ENCODE data around the gene SLC1A2. TPM values are rescaled to one million over a fixed set of nuclear protein-coding genes. Genes with fewer than 3 reads are reported as not detected.
A peak's percentile ranks its signal among the peaks of the same experiment; 100 is the strongest.

The SLC1A2 gene
- polyA plus RNA-seq, 4 donors, result 0.15 to 0.18 TPM; not detected in 2

DNA sequence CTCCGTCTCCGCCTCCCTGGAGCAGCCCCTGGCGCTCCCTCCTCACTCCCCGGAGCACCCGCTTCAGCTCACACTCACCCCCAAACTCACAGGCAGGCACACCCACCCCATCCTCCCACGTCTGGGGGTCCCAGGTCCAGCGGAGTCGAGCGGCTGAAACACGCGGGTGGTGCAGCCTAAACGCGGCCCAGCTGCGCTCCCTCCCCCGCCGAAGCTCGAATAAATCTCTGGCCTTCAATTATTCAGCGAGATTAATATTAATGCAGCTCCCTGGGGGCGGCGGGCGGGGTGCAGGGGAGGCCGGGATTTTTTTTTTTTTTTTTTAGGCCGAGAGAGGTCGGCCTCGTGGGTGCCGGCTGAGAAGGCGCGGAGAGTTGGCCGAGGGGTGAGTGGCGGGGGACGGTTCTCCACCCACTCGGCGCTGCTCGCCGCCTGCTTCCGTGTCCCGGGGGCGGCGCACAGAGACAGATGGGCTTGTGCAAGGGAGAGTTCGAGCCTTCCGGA, 524 bp upstream of the SLC1A2 start:
- no peak overlapping the region for H3K27ac ChIP-seq (ENCODE audit: low read depth in 1 of 3, low read length in 2 of 3)
- H3K9me3 ChIP-seq (ENCODE audit: control insufficient read depth in 2 of 2, insufficient read depth in 1 of 2, low read depth in 1 of 2, low read length in 1 of 2), result no peaks in the 10 kb centered on the region
- peaks cover 3 to 9% (median 4%) of the 10 kb centered on the region in 3 donors for H3K4me1 ChIP-seq (ENCODE audit: control insufficient read depth in 3 of 3, insufficient read depth in 2 of 3, low read depth in 1 of 3, low read length in 2 of 3)
- peak overlapping the region in 2 of 3 donors; percentile 35 to 38 for H3K4me3 ChIP-seq (ENCODE audit: low read depth in 1 of 3, low read length in 3 of 3)
- H3K36me3 ChIP-seq (ENCODE audit: control insufficient read depth in 3 of 3, insufficient read depth in 2 of 3, low read depth in 1 of 3, low read length in 3 of 3), result no peaks in the 10 kb centered on the region
- WGBS, 3 donors, result 0 to 2% (median 1%) methylated on average over 37 to 41 of the region's 41 CpGs
- FAIRE-seq (no peak), DNase-seq (peak in 1 of 2 donors; percentile 7)
- H3K27me3 ChIP-seq (ENCODE audit: control insufficient read depth in 3 of 3, insufficient read depth in 3 of 3, low read length in 3 of 3), result peaks cover 16 to 76% (median 24%) of the 10 kb centered on the region in 3 donors

DNA sequence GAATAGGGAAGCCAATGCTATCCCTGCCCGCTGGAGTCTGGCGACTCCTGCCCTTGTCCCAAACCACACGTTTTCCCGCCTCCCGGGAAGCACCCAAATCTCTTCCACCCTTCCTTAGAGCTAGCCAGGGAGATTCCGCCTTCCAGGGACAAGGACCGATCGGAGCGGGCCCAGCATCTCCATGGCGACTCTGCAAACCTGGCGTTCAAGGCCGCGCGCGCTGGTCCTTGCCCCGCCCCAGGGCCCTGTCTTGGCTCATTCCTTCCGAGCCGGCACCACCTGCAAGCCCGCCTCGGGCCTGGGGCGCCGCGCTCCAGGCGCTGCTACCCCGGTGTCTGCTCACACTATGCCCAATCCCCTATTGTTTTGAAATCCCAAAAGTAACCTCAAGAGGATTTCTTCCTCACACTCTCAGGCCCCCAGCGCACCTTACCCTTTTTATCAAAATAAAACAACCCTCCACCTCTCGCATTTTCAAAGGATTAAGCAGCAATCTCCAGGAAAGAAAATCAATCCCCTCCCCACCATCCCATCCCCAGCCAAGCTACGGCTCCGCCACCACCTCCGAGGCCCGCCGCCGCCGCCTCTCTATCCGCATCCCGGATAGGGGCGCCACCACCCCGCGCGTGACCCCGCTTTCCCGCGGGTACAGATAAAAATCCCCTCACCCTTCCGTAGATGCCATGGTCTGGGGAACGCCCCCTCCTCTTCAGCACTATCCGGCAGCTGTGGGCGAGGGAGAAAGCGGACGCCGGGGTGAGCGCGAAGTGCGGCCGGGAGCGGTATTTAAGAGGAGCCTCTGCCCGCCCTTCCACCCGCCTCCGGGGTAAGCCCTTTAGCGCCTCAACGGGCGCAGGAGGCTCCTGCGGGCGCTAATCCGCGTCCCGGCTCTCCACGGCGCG, 825 bp downstream of the SLC1A2 start:
- Histone ChIP-seq H3K27ac (ENCODE audit: low read depth in 1 of 3, low read length in 2 of 3) (no peak overlapping the region), H3K4me1 (ENCODE audit: control insufficient read depth in 3 of 3, insufficient read depth in 2 of 3, low read depth in 1 of 3, low read length in 2 of 3) (peaks cover 3 to 9% (median 4%) of the 10 kb centered on the region in 3 donors), H3K9me3 (ENCODE audit: control insufficient read depth in 2 of 2, insufficient read depth in 1 of 2, low read depth in 1 of 2, low read length in 1 of 2) (no peaks in the 10 kb centered on the region), H3K36me3 (ENCODE audit: control insufficient read depth in 3 of 3, insufficient read depth in 2 of 3, low read depth in 1 of 3, low read length in 3 of 3) (no peaks in the 10 kb centered on the region), H3K27me3 (ENCODE audit: control insufficient read depth in 3 of 3, insufficient read depth in 3 of 3, low read length in 3 of 3) (peaks cover 16 to 84% (median 25%) of the 10 kb centered on the region in 3 donors), H3K4me3 (ENCODE audit: low read depth in 1 of 3, low read length in 3 of 3) (peak overlapping the region in 2 of 3 donors; percentile 22 to 38)
- FAIRE-seq (no peak), DNase-seq (peak in 1 of 2 donors; percentile 7)
- WGBS, 3 donors, result 2 to 9% (median 6%) methylated on average over 65 to 69 of the region's 69 CpGs

DNA sequence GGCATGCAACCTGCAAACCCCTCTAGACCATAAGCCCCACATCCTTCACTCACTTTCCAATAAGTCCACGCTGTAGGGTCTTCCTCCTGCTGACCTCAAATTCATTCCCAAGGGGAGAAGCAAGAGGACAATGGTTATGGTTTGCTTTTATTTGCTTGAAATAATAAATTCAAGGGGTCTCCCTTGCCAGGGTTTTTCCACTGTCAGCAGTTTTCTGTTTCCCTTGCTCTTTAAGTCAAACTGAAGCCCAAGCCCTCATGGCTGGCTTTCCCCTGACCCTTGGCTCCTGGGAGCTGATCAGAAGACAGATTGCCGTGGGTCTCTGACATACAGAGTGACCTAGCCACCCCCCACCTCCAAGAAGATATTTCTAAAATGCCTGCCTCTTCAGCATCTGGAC, 3.9 kb downstream of the SLC1A2 start:
- FAIRE-seq, result no peak
- Histone ChIP-seq H3K4me1 (ENCODE audit: control insufficient read depth in 3 of 3, insufficient read depth in 2 of 3, low read depth in 1 of 3, low read length in 2 of 3) (peaks cover 3 to 8% (median 4%) of the 10 kb centered on the region in 3 donors), H3K4me3 (ENCODE audit: low read depth in 1 of 3, low read length in 3 of 3) (no peak overlapping the region), H3K27me3 (ENCODE audit: control insufficient read depth in 3 of 3, insufficient read depth in 3 of 3, low read length in 3 of 3) (peaks cover 14 to 62% (median 18%) of the 10 kb centered on the region in 3 donors), H3K9me3 (ENCODE audit: control insufficient read depth in 2 of 2, insufficient read depth in 1 of 2, low read depth in 1 of 2, low read length in 1 of 2) (no peaks in the 10 kb centered on the region), H3K27ac (ENCODE audit: low read depth in 1 of 3, low read length in 2 of 3) (no peak overlapping the region), H3K36me3 (ENCODE audit: control insufficient read depth in 3 of 3, insufficient read depth in 2 of 3, low read depth in 1 of 3, low read length in 3 of 3) (no peaks in the 10 kb centered on the region)
- no peak for DNase-seq
- WGBS, 3 donors, result 64 to 71% (median 67%) methylated on average over 2 of the region's 2 CpGs

DNA sequence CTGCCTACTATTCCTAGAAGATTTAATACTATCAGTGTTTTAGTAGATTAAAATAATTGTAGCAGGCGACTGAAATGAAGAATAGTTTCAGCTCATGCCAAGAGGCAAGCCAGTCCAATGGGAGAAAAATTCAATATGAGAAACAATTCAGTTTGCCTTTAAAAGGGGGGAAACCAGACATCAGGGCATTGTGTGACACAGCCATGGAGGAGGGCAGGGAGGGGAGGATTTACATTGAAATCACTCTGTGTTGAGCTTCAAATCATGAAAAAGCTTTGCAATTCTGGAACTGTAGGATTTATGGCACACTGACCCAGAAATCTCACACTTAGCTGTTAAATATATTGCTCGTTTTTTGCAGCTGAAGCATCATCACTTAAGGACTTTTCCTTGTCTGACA, 4.6 kb downstream of the SLC1A2 start:
- Histone ChIP-seq H3K36me3 (ENCODE audit: control insufficient read depth in 3 of 3, insufficient read depth in 2 of 3, low read depth in 1 of 3, low read length in 3 of 3) (no peaks in the 10 kb centered on the region), H3K4me1 (ENCODE audit: control insufficient read depth in 3 of 3, insufficient read depth in 2 of 3, low read depth in 1 of 3, low read length in 2 of 3) (peaks cover 0 to 3% (median 1%) of the 10 kb centered on the region in 3 donors), H3K9me3 (ENCODE audit: control insufficient read depth in 2 of 2, insufficient read depth in 1 of 2, low read depth in 1 of 2, low read length in 1 of 2) (no peaks in the 10 kb centered on the region), H3K27ac (ENCODE audit: low read depth in 1 of 3, low read length in 2 of 3) (no peak overlapping the region), H3K27me3 (ENCODE audit: control insufficient read depth in 3 of 3, insufficient read depth in 3 of 3, low read length in 3 of 3) (peaks cover 8 to 55% (median 13%) of the 10 kb centered on the region in 3 donors), H3K4me3 (ENCODE audit: low read depth in 1 of 3, low read length in 3 of 3) (no peak overlapping the region)
- FAIRE-seq (no peak), DNase-seq (no peak)
- WGBS, 3 donors, result 34 to 55% (median 38%) methylated on average over 2 of the region's 2 CpGs

DNA sequence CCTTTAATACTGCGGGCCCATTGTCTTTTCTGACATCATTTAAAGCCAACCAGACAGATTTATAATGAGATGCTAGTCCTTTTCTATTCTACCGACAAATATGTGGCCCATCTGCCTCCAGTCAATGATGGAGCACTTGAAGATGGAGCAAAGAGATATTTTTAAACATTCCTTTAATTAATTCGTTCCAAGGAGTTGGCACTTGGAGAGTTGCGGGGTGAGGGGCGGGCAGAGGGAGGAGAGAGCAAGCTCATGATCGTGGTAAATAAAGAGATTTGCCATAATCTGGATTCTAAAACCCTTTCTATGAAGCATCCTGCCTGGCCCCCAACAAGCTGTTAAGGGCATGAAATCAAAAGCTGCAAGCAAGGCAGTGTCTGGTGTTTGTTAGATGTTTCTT, 5.0 kb downstream of the SLC1A2 start:
- no peak overlapping the region for H3K4me3 ChIP-seq (ENCODE audit: low read depth in 1 of 3, low read length in 3 of 3)
- H3K27ac ChIP-seq (ENCODE audit: low read depth in 1 of 3, low read length in 2 of 3), result no peak overlapping the region
- peaks cover 0 to 2% (median 0%) of the 10 kb centered on the region in 3 donors for H3K4me1 ChIP-seq (ENCODE audit: control insufficient read depth in 3 of 3, insufficient read depth in 2 of 3, low read depth in 1 of 3, low read length in 2 of 3)
- no peaks in the 10 kb centered on the region for H3K9me3 ChIP-seq (ENCODE audit: control insufficient read depth in 2 of 2, insufficient read depth in 1 of 2, low read depth in 1 of 2, low read length in 1 of 2)
- 69 to 78% (median 74%) methylated on average over 6 of the region's 6 CpGs for WGBS, 3 donors
- FAIRE-seq (no peak), DNase-seq (no peak)
- no peaks in the 10 kb centered on the region for H3K36me3 ChIP-seq (ENCODE audit: control insufficient read depth in 3 of 3, insufficient read depth in 2 of 3, low read depth in 1 of 3, low read length in 3 of 3)
- peaks cover 3 to 50% (median 10%) of the 10 kb centered on the region in 3 donors for H3K27me3 ChIP-seq (ENCODE audit: control insufficient read depth in 3 of 3, insufficient read depth in 3 of 3, low read length in 3 of 3)

DNA sequence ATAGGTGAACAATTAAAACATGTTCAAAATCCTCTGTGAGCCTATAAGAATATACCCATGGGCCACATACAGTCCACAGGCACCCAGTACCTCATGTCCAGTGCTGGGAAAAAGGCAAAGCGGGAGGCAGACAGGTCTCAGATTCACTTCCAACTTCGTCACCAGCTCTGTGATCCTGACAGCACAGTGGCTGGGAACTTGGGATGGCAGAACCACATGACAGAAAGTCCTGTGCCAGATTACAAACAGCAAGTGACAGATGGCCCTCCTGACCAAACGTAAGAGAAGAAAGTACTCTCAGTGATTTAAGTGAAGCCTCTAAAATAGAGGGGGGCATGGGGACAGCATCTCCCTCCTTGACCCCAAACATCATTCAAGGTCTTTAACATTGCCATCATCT, 5.8 kb downstream of the SLC1A2 start:
- FAIRE-seq (no peak), DNase-seq (no peak)
- Histone ChIP-seq H3K36me3 (ENCODE audit: control insufficient read depth in 3 of 3, insufficient read depth in 2 of 3, low read depth in 1 of 3, low read length in 3 of 3) (no peaks in the 10 kb centered on the region), H3K4me1 (ENCODE audit: control insufficient read depth in 3 of 3, insufficient read depth in 2 of 3, low read depth in 1 of 3, low read length in 2 of 3) (no peaks in the 10 kb centered on the region), H3K27me3 (ENCODE audit: control insufficient read depth in 3 of 3, insufficient read depth in 3 of 3, low read length in 3 of 3) (peaks cover under 1 to 44% (median 5%) of the 10 kb centered on the region in 3 donors), H3K27ac (ENCODE audit: low read depth in 1 of 3, low read length in 2 of 3) (no peak overlapping the region), H3K4me3 (ENCODE audit: low read depth in 1 of 3, low read length in 3 of 3) (no peak overlapping the region), H3K9me3 (ENCODE audit: control insufficient read depth in 2 of 2, insufficient read depth in 1 of 2, low read depth in 1 of 2, low read length in 1 of 2) (no peaks in the 10 kb centered on the region)
- 65 to 87% (median 85%) methylated on average over 3 of the region's 3 CpGs for WGBS, 3 donors

DNA sequence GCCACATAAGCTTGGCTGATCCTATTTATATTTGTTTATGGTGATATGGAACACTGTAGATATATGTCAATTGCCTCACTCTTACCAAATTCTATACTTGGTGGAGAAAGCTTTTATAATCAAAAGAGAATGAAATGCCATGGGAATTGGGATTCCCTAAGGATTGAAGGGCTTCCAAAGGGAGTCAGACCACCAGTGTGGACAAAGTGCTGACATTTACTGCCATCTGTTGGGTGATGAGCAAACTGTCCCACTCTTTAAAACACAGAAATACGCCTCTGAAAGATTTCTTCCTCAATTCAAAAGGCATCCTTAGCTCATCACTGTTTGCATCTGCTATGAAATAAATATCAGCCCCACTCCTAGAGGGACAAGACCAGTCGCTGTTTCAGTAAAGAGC, 7.1 kb downstream of the SLC1A2 start:
- 59 to 71% (median 61%) methylated on average over 2 of the region's 2 CpGs for WGBS, 3 donors
- peak in 1 of 2 donors; percentile 7 for DNase-seq
- Histone ChIP-seq H3K4me3 (ENCODE audit: low read depth in 1 of 3, low read length in 3 of 3) (no peak overlapping the region), H3K4me1 (ENCODE audit: control insufficient read depth in 3 of 3, insufficient read depth in 2 of 3, low read depth in 1 of 3, low read length in 2 of 3) (no peaks in the 10 kb centered on the region), H3K36me3 (ENCODE audit: control insufficient read depth in 3 of 3, insufficient read depth in 2 of 3, low read depth in 1 of 3, low read length in 3 of 3) (no peaks in the 10 kb centered on the region), H3K9me3 (ENCODE audit: control insufficient read depth in 2 of 2, insufficient read depth in 1 of 2, low read depth in 1 of 2, low read length in 1 of 2) (no peaks in the 10 kb centered on the region), H3K27ac (ENCODE audit: low read depth in 1 of 3, low read length in 2 of 3) (no peak overlapping the region), H3K27me3 (ENCODE audit: control insufficient read depth in 3 of 3, insufficient read depth in 3 of 3, low read length in 3 of 3) (peaks cover 0 to 31% (median 3%) of the 10 kb centered on the region in 3 donors)
- FAIRE-seq, result no peak

DNA sequence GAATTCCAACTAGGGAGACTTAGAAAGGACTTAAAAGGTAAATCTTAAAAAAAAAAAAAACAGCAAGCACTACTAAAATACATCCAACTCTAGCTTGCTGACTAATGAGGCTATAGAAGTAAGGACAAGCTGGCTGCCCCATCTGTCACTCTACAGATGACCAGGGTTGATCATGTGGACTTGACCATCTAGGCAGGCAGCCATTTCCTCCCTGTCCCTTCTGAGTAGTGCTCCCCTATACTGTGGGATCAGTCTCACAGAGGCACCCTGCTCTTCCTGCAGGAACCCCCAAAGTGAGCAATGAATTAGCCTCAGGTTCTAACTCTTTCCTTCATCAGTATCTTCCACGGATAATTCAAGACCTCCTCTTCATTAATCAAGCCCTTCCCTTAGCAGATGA, 12.3 kb downstream of the SLC1A2 start:
- 72 to 80% (median 79%) methylated on average over 1 of the region's 1 CpG for WGBS, 3 donors
- no peak overlapping the region for H3K4me3 ChIP-seq (ENCODE audit: low read depth in 1 of 3, low read length in 3 of 3)
- H3K9me3 ChIP-seq (ENCODE audit: control insufficient read depth in 2 of 2, insufficient read depth in 1 of 2, low read depth in 1 of 2, low read length in 1 of 2), result no peaks in the 10 kb centered on the region
- H3K27ac ChIP-seq (ENCODE audit: low read depth in 1 of 3, low read length in 2 of 3), result no peak overlapping the region
- no peak for DNase-seq
- no peaks in the 10 kb centered on the region for H3K36me3 ChIP-seq (ENCODE audit: control insufficient read depth in 3 of 3, insufficient read depth in 2 of 3, low read depth in 1 of 3, low read length in 3 of 3)
- no peaks in the 10 kb centered on the region for H3K27me3 ChIP-seq (ENCODE audit: control insufficient read depth in 3 of 3, insufficient read depth in 3 of 3, low read length in 3 of 3)
- no peak for FAIRE-seq
- no peaks in the 10 kb centered on the region for H3K4me1 ChIP-seq (ENCODE audit: control insufficient read depth in 3 of 3, insufficient read depth in 2 of 3, low read depth in 1 of 3, low read length in 2 of 3)
